GM04503 (cell line): ENCODE data around the gene CCDC33.
A peak's percentile ranks its signal among the peaks of the same experiment; 100 is the strongest.

Experiments
- DNase-seq: peaks from one replicate; pipeline ENCODE4 v3.0.0-alpha.2; 2012; ENCODE audit warnings: low read depth

CCDC33 gene

DNA sequence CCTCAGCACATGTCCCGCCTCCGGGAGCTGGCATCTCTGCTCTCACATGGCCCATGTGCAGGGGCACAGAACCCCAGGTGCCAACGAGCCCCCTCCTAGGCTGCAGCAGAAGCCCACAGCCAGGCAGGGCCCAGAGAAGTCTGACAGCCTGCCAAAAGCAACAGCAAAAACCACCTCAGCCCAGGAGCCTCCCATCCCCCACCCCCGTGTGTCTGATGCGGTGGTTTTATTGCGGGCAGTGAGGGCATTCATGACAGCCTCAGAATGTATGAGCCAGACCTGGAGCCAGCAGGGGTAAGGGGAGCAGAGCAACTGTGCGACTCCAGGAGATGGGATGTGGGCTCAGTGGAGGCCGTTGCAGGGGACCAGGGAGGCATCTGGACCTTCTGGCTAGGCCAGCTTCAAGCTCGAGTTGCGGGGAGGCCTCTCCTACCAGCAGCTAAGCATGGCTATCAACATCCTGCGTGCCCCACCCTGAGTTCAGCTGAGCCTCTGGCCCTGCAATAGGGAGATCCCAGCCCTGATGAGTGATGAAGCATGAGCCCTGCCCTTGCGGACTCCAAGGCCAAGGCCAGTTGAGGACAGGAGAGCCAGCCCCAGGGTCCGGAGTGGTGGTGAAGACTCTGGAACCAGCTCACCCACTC, 78.8 kb downstream of the CCDC33 start:
- no peak for DNase-seq

DNA sequence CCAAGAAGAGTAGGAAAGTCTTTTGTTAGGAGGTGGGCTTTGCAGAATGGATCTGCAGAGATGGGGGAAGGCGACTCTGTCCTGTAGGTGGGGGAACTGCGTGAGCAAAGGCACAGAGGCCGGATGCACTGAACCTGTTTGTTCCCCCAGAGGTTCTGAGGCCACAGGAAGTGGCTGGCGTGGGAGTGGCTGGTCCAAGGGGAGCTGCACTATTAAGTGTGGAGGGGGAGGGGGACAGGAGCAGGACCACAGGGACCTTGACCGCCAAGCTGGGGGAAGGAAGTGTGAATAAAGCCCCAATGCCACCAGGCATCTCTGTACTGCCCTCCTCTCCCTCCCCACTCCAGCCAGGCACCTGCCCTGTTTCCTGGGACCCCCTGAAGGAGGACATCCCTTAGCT, 79.5 kb downstream of the CCDC33 start:
- DNase-seq, result no peak

DNA sequence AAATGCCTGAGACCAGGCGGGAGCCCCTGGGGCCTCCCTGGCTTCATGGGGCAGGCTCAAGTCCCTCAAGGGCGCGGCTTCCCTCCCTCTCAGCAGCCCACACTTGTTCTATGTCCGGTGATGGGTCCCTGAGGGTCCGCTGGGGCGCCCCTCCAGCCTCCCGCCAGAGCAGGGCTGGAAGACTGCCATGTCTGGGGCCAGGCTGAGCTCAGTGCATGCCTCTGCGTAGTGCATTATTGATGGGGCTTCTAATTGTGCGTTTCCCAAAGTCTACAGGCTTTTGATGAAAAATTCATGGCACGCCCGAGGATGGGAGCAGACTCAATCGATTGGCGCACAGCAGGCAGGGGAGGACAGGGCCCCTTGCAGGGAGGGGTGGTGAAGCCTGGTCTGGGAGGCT, 80.0 kb downstream of the CCDC33 start:
- DNase-seq, result no peak

DNA sequence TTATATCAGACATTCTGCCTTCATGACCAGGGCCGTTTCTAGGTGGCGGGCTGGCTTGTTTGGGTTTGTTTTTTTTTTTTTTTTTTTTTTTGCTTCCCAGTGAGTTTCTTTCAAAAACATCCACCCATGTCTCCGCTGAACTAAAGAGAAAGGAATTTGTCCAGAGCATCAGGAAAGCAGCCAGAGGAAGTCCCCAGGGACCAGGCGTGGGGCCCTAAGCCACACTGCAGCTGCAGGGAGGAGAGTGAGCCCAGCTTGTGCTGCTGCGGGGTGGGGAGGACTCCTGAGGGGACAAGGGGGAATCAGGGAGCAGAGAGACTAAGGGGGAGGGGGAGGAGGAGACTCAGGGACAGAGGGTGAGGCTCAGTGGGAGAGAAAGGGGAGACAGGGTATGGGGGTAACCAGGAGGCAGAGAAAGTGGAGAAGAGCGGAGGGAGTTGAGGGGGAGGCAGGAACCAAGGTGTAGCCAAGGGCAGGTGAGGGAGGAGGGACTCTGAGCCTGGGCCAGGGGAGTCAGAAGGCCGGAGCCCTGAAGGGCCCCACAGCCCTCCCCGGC, 81.8 kb downstream of the CCDC33 start:
- DNase-seq, result peak; percentile 92

DNA sequence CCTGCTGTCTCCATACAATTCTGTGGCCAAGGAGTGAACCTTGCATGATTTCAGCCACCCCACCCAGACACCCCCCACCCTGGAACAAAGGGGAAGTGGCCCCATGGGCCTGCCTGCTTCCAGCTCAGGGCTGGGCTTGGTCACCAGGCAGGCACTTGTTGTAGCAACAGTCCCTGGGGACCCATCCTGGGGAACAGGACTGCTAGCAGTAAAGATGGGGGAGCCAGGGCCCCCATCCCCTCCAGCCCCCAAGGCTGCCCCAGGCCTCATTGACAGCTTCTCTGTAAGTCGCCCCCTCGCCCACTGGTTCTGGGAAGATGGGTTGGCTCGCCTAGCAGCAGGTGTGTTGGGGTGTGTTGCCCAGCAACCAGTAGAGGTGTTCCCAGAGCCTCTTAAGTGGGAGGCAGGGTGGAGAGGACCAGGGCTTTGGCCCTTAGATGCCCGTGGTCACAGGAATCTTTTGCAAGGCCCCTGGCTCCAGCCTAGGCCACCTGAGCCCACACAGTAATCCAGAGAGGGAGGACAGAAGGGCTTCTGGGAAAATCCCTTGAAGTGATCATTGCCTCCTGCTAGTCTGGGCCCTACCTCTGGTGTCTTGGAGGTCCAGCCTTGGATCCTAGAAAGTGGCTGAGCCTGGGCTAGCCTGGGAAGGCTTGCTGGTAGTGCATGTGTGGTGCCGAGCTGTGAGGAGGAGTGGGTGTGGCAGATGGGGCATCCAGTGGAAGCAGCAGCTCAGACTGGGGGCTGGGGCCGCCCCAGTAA, 82.4 kb downstream of the CCDC33 start:
- DNase-seq, result no peak

DNA sequence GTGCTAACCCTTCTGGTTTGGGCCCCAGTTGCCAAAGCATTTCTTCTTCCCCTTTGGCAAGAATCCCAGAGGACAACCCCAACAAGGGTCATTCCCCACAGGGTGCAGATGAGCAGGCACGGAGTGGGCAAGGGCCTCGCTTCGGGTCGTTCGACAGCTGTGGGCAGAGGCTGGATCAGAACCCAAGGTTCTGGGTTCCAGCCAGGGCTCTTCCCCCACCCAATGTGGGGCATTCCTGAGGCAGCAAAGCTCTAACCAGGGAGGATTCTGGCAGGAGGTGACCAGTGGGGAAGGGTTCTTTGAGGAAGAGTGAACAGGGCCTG, 83.0 kb downstream of the CCDC33 start:
- DNase-seq, result no peak

DNA sequence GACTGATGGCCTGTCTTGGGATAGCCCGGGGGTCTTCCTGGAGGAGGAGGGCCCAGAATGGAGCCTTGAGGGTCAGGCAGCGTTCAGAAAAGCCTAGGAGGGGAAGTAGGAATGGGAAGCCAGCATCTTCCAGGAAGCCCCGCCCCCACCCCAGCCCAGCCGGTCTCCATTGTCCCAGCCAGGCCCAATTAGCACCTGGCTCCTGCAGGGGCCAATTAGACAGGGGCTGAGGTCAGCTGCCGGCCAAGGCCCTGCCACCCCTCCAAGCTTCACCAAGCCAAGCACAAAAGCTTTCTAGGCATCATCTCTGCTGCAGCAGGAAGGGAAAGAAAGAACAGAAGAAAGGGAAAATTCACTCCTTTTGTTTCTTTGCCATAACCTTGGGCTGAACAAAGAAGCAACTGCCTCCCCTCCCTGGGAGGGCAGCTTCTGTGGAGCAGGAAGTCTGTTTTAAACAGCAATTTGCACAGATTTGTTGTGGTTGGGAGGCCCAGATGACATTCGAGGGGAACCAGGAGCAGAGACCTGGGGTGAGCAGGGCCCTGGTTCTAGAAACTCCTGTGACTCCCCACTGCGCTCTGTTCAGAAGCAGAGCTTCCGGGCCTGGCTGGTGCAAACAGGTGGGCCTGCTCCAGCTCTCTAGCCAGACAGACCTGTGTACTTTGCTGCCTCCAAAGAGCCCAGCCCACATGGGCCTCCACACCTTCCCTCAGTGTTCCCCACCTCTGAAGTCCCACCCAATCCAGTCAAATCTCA, 83.6 kb downstream of the CCDC33 start:
- no peak for DNase-seq

DNA sequence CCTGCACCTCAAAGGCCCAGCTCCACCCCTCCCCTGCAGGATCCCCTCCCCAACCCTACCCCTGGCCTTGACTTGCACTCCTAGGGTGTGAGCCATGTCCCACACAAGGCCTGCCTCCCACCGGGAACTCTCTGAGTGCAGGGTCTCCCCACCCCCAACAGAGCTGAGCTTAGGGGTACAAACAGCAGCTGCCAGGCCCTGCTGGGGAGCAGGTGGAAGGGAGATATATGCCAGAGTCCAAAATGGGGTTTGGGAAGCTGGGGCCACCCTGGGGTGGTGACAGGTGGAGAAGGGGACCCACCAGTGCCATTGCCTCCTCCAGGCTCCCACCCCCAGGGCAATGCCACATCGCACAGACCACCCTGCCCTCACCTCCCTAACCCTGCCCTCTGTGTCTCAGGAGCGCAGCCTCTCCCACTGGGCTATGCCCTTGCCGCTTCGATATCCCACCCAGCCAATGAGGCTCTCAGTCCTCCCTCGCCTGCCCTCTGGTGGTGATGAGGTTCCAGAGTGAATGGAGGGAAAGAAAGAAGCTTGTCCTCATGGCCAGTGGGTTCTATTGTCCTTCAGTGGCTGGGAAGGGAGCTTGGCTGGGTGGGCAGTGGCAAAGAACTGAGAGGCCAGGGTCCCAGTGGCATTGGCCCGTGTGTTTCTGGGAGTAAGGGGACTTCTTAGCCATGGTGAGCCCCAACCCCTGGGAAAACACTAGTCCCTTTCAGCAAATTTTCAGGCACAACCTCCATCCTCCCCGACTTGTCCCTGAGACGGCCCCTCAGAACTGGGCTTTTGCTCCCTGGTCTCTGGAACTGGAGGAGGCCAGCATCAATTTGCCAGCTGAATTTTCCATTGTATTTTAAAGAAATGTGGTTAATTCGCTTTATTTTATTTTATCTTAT, 84.5 kb downstream of the CCDC33 start:
- DNase-seq, result no peak

DNA sequence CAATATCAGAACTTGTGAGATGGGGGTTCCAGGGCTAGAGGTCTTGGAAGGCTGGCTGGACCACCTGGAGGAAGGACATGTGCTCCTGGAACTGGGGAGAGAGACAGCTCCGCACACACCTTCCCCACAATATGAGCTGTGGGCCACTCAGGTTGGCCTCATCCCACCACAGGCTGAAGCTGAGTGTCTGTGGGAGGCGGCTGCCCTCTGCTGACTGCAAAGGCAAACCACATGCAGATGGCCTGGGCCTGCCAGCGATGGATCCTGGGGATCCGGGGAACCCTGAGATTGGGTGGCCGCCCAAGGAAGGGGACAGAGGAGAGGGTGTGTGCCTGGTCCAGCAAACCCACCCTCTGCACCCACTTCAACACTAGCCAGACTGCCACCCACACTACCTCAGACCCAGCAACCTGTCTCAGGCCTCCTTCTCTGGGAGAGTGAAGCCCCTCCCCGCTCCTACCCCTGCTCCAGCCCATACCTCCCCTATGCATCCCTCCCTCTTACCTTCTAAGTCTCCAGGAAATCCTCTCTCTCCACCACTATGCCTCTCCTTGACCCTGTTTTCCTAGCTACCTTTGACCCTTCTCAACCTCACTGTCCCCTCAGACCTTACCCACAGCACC, 86.5 kb downstream of the CCDC33 start:
- no peak for DNase-seq

DNA sequence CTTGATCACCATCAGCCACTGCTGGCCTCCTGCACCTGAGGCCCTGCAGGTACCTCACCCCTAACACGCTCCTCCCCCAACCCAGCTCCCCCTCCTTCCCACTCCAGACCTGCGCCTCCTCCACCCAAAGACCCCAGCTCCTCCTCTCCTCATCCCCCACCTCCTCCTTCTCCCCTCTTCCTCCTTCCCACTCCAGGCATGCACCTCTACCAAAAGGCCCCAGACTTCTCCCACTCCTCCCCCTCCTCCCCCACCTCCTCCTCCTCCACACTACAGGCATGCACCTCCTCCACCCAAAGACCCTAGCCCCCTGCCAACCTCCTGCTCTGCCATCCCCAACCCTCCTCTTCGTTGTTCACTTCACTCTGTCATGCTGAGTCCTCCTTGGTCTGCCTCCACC, 88.6 kb downstream of the CCDC33 start:
- no peak for DNase-seq

DNA sequence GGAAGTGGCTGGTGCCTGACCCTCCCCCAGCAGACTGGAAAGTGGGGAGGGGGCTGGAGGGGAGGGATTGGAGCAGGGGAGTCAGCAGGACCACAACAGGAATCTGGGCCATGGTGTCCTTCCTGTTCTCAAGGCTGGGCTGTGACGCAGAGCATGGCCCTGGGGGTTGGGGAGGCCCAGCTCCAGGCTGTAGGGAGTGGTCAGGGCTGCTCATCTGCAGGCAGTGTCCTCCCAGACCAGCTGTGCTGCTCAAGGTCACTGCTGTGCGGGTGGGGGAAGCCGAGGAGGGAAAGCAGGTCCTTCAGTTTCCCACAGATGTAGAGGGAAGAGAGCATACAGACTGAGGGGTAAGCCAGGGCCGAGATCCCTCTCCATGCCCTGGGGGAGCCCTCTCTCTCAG, 90.6 kb downstream of the CCDC33 start:
- DNase-seq, result no peak

DNA sequence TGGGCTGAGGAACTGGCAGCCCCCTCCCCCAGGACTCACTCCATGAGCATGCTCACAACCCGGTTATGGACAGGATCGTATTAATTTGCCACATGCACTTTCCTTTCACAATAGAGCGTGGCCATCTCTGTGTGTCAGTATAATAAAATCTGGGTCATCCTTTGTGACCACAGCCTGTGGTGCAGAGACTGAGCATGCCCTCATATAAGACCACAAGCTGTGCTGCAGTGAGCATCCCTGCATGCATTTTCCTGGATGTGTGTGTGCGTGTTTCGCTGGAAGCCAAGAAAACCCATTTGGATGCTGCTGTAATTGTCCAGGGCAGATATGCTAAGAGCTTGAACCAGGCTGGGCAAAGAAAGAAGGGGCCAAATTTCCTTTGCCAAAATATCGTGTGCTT, 91.6 kb downstream of the CCDC33 start:
- DNase-seq, result no peak

DNA sequence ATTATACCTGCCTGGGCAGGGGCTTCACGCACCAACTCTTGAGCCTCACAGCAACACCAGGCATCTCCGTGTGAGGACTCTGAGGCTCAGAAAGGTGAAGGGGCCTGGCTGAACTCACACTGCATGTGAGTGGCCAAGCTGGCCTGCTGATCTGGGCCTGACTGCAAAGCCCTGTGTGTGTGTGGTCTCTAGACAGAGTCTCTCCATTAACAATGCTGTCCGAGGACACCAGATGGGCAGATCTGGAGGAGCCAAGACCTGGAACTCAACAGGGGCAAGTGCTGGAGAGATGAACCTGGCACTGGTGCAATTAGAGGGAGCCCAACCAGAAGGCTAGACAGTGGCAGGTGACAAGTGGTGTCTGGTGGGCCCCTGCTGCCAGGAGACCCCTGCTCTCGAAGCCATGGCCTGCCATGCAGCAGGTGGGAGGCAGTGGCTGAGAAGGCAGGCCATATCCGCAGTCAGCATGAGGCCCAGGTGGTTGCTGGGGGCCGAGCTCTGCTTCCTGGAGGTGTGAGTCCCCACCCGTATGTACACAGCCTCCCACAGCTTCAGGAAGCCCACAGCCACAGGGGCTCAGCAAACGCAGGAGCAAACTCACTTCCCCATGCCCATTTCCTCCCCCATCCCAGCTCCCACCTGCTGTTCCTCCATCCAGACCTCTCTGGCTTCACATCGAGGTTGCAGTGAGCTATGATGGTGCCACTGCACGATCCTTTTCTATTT, 92.4 kb downstream of the CCDC33 start:
- DNase-seq, result no peak

DNA sequence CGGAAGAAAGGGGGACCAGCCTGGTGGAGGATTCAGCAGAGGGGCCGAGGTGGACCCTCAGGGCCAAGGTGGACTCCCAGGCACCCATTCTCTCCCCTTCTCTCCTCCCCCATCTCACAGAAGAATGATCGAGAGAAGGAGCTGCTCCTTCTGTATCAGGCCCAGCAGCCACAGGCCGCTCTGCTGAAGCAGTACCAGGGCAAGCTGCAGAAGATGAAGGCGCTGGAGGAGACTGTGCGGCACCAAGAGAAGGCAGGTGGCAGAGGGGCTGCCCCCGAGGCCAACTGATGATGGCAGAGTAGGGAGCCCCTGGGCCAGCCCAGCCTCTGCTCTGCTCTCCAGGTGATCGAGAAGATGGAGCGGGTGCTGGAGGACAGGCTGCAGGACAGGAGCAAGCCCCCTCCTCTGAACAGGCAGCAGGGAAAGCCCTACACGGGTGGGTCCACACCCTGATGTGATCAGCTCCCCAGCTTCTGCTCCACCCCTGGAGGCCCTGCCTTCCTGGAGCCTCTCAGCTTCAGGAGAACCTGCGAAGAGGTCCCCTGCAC, 94.8 kb downstream of the CCDC33 start:
- DNase-seq, result no peak

DNA sequence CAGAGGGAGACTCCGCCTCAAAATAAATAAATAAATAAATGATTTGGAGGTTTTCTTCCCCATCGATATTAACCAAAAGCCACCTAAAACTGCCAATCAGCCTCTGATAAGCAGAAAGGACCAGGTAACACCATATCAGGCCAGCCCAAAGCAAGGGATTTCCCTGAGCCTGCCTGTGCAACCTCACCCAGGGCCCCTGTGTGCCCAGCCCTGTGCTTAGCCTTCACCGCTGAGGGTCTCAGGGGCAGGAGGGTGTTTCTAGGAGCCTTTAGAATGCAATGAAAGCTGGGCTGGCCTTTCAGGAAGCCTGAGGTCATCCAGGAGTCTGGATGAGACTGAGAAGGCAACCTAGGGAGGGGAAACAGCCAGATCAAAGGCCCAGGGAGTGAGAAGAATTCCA, 95.9 kb downstream of the CCDC33 start:
- DNase-seq, result no peak

DNA sequence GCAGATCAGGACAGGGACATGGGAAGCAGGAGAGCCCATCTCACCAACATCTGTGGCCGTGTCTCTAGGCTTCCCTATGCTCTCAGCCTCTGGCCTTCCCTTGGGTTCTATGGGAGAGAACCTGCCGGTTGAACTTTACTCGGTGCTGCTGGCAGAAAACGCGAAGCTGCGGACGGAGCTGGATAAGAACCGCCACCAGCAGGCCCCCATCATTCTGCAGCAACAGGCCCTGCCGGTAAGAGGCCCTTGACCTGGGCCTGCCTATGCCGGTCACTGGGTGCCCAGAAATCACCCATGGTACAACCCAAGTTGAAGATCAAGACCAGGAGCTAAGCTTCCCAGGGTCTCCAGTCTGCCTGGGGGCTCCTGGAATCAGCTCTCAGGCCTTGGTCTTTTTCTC, 96.5 kb downstream of the CCDC33 start:
- DNase-seq, result no peak

DNA sequence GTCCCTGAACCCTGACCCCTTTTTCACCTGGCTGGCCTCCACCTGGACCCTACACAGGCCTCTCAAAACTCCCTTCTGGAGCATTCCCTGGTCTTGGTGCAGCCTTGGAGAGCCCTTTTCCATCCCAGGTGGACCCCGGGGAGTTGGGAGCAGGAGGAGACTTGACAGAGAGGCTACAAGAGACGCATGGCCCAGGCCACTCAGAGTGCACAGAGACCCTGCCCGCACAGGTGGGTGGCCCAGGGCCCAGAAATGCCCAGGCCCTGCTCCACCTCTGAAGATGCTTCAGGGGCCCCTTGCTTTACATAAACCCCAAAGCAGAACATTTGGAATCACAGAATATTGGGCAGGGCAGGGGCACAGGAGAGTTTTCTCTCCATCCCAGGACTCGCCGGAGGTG, 97.0 kb downstream of the CCDC33 start:
- DNase-seq, result no peak

DNA sequence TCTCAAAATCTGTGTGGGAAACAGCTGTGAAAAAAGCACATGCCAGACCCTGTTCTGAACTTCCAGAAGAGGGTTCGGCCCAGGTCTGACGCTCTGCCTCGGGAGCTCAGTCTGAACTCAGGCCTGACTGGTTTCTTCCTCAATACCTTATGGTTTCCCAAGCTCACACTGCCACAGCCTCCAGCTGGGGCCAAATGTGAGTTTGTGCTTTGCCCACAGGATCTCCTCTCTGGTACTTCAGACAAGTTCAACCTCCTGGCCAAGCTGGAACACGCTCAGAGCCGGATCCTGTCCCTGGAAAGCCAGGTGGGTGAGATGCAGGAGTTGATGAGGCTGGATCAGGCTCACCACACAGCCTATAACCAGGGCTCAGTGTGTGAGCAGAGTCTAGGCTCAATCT, 97.5 kb downstream of the CCDC33 start:
- DNase-seq, result no peak

DNA sequence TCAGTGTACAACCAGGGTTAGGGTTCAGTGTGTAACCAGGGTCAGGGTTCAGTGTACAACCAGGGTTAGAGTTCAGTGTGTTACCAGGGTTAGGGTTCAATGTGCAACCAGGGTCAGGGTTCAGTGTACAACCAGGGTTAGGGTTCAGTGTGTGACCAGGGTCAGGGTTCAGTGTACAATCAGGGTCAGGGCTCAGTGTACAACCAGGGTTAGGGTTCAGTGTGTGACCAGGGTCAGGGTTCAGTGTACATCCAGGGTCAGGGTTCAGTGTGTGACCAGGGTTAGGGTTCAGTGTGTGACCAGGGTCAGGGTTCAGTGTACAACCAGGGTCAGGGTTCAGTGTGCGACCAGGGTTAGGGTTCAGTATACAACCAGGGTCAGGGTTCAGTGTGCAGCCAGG, 98.0 kb downstream of the CCDC33 start:
- DNase-seq, result no peak

DNA sequence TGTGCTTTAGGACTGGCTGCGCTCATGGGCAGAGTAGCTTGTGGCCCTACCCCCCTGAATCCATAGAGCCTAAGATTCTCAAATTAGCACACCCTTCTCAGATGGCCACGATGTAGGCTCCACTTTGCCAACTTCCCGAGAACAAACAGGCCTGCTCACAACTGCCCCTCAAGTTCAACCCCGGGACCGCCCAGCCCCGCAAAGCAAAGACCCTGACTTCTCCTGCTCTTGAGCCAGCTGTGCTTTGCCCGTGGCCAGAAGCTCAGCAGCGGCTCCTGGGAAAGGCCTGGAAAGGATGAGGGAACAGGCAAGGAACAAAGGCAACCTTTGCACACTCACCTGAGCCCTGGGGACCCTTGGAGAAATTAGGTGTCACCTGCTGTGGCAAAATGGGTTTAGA, 99.3 kb downstream of the CCDC33 start:
- no peak for DNase-seq
